ENCODE results near the gene JSRP1. TPM values are rescaled to one million over a fixed set of nuclear protein-coding genes. Genes with fewer than 3 reads are reported as not detected.
A peak's percentile ranks its signal among the peaks of the same experiment; 100 is the strongest.

JSRP1 gene
- total RNA-seq, 2 donors from 2014 or later, result 0.73 TPM; not detected in 1

GRCh38 chr19:2266183-2266993, 10.2 kb upstream of the JSRP1 start:
- Mint-ChIP-seq H3K4me3 (no peak overlapping the region), H3K4me1 (ENCODE audit: low read depth in 2 of 2) (peaks cover under 1% of the 10 kb centered on the region in 2 donors), H3K36me3 (no peaks in the 10 kb centered on the region), H3K9me3 (no peaks in the 10 kb centered on the region), H3K27ac (no peak overlapping the region), H3K27me3 (no peaks in the 10 kb centered on the region)
- no peak for ATAC-seq
- no peak for DNase-seq (ENCODE audit: low spot score)

- peaks cover 6 to 11% of the 10 kb centered on the region in 2 donors for H3K4me1 Mint-ChIP-seq (ENCODE audit: low read depth in 2 of 2)
- no peak for ATAC-seq
- no peak overlapping the region for H3K27ac Mint-ChIP-seq
Observed at GRCh38 chr19:2261438-2262172, 5.4 kb upstream of the JSRP1 start.

GRCh38 chr19:2260341-2260805, 4.2 kb upstream of the JSRP1 start:
- Mint-ChIP-seq H3K27me3 (no peaks in the 10 kb centered on the region), H3K27ac (peak overlapping the region; percentile 9 to 53), H3K4me1 (ENCODE audit: low read depth in 2 of 2) (peaks cover 6 to 11% of the 10 kb centered on the region in 2 donors), H3K36me3 (no peaks in the 10 kb centered on the region), H3K4me3 (peak overlapping the region; percentile 53), H3K9me3 (no peaks in the 10 kb centered on the region)
- ATAC-seq (peak; percentile 46 to 49), DNase-seq (ENCODE audit: low spot score) (no peak)

More at GRCh38 chr19:2261438-2262172, 5.4 kb upstream of the JSRP1 start:
- Mint-ChIP-seq H3K36me3 (no peaks in the 10 kb centered on the region), H3K9me3 (no peaks in the 10 kb centered on the region), H3K27me3 (no peaks in the 10 kb centered on the region), H3K4me3 (no peak overlapping the region)
- DNase-seq (ENCODE audit: low spot score), result no peak

- no peaks in the 10 kb centered on the region for H3K36me3 Mint-ChIP-seq
- no peak overlapping the region for H3K4me3 Mint-ChIP-seq
- DNase-seq (ENCODE audit: low spot score) (no peak), ATAC-seq (no peak)
- H3K4me1 Mint-ChIP-seq (ENCODE audit: low read depth in 2 of 2), result peaks cover 6 to 11% of the 10 kb centered on the region in 2 donors
- H3K27ac Mint-ChIP-seq, result peak overlapping the region in 1 of 2 donors; percentile 78
- H3K27me3 Mint-ChIP-seq, result no peaks in the 10 kb centered on the region
- H3K9me3 Mint-ChIP-seq, result no peaks in the 10 kb centered on the region
Observed at GRCh38 chr19:2259336-2259735, 3.1 kb upstream of the JSRP1 start.

- Mint-ChIP-seq H3K4me1 (ENCODE audit: low read depth in 2 of 2) (peaks cover 3 to 12% of the 10 kb centered on the region in 2 donors), H3K36me3 (no peaks in the 10 kb centered on the region), H3K27ac (no peak overlapping the region), H3K27me3 (no peaks in the 10 kb centered on the region), H3K9me3 (no peaks in the 10 kb centered on the region), H3K4me3 (no peak overlapping the region)
- ATAC-seq, result no peak
- DNase-seq (ENCODE audit: low spot score), result no peak
Observed at GRCh38 chr19:2255112-2255845, 938 bp downstream of the JSRP1 start.

GRCh38 chr19:2254064-2254872, 1.9 kb downstream of the JSRP1 start:
- peak overlapping the region; percentile 27 for H3K4me3 Mint-ChIP-seq
- H3K27me3 Mint-ChIP-seq, result no peaks in the 10 kb centered on the region

GRCh38 chr19:2253106-2254063, 2.8 kb downstream of the JSRP1 start:
- Mint-ChIP-seq H3K27me3 (no peaks in the 10 kb centered on the region), H3K4me3 (peak overlapping the region; percentile 22), H3K9me3 (no peaks in the 10 kb centered on the region), H3K36me3 (no peaks in the 10 kb centered on the region), H3K4me1 (ENCODE audit: low read depth in 2 of 2) (peaks cover 0 to 6% of the 10 kb centered on the region in 2 donors), H3K27ac (no peak overlapping the region)
- DNase-seq (ENCODE audit: low spot score) (no peak), ATAC-seq (peak in 1 of 2 donors; percentile 69)

More at GRCh38 chr19:2254064-2254872, 1.9 kb downstream of the JSRP1 start:
- ATAC-seq, result no peak
- H3K9me3 Mint-ChIP-seq, result no peaks in the 10 kb centered on the region
- H3K27ac Mint-ChIP-seq, result no peak overlapping the region
- peaks cover 0 to 9% of the 10 kb centered on the region in 2 donors for H3K4me1 Mint-ChIP-seq (ENCODE audit: low read depth in 2 of 2)
- DNase-seq (ENCODE audit: low spot score), result no peak
- no peaks in the 10 kb centered on the region for H3K36me3 Mint-ChIP-seq

- Mint-ChIP-seq H3K27me3 (no peaks in the 10 kb centered on the region), H3K36me3 (no peaks in the 10 kb centered on the region), H3K4me1 (ENCODE audit: low read depth in 2 of 2) (peaks cover 0 to 4% of the 10 kb centered on the region in 2 donors), H3K9me3 (no peaks in the 10 kb centered on the region), H3K27ac (no peak overlapping the region), H3K4me3 (peak overlapping the region; percentile 39)
- DNase-seq (ENCODE audit: low spot score) (no peak), ATAC-seq (peak in 1 of 2 donors; percentile 3)
Observed at GRCh38 chr19:2252797-2253105, 3.5 kb downstream of the JSRP1 start.

GRCh38 chr19:2252055-2252796, 4.0 kb downstream of the JSRP1 start:
- no peak for DNase-seq (ENCODE audit: low spot score)
- H3K4me1 Mint-ChIP-seq (ENCODE audit: low read depth in 2 of 2), result peaks cover 0 to 4% of the 10 kb centered on the region in 2 donors
- no peaks in the 10 kb centered on the region for H3K36me3 Mint-ChIP-seq
- H3K27ac Mint-ChIP-seq, result no peak overlapping the region
- no peaks in the 10 kb centered on the region for H3K9me3 Mint-ChIP-seq
- ATAC-seq, result no peak
- no peaks in the 10 kb centered on the region for H3K27me3 Mint-ChIP-seq
- peak overlapping the region; percentile 39 for H3K4me3 Mint-ChIP-seq

- Mint-ChIP-seq H3K4me1 (ENCODE audit: low read depth in 2 of 2) (peaks cover 0 to 4% of the 10 kb centered on the region in 2 donors), H3K36me3 (no peaks in the 10 kb centered on the region), H3K9me3 (no peaks in the 10 kb centered on the region), H3K27me3 (no peaks in the 10 kb centered on the region), H3K4me3 (no peak overlapping the region), H3K27ac (no peak overlapping the region)
- DNase-seq (ENCODE audit: low spot score) (no peak), ATAC-seq (peak in 1 of 2 donors; percentile 8)
Observed at GRCh38 chr19:2251106-2252054, 4.8 kb downstream of the JSRP1 start.

- Mint-ChIP-seq H3K36me3 (no peaks in the 10 kb centered on the region), H3K9me3 (no peaks in the 10 kb centered on the region), H3K4me3 (no peak overlapping the region), H3K4me1 (ENCODE audit: low read depth in 2 of 2) (peaks cover 0 to 4% of the 10 kb centered on the region in 2 donors), H3K27ac (no peak overlapping the region), H3K27me3 (no peaks in the 10 kb centered on the region)
- DNase-seq (ENCODE audit: low spot score), result no peak
- ATAC-seq, result no peak
Observed at GRCh38 chr19:2250766-2251105, 5.5 kb downstream of the JSRP1 start.
